Skeletal muscle satellite cell (primary cell): ENCODE measurements around the gene HAUS1.
"Not testable (repeated sequence)": the region's sequence is repeated elsewhere in the genome, so short reads cannot be mapped to it uniquely, and the experiment has no call there.

ENCODE experiments used
- H3K27me3 ChIP-seq: 2 replicates; pipeline ENCODE4 v1.7.0; 2013; ENCODE audit warnings: low read length; ENCODE audit not compliant: control insufficient read depth, insufficient read depth
- H3K36me3 ChIP-seq: 2 replicates; pipeline ENCODE4 v1.7.0; 2013; ENCODE audit warnings: mild to moderate bottlenecking, control low read depth, low read length; ENCODE audit not compliant: insufficient read depth
- H3K4me1 ChIP-seq: 2 replicates; pipeline ENCODE4 v1.7.0; 2013; ENCODE audit warnings: low read length; ENCODE audit not compliant: control insufficient read depth, insufficient read depth
- H3K4me2 ChIP-seq: 2 replicates; pipeline ENCODE4 v1.7.0; 2013; ENCODE audit warnings: mild to moderate bottlenecking, low read length
- H3K4me3 ChIP-seq: 2 replicates; pipeline ENCODE4 v1.7.0; 2013; ENCODE audit warnings: low read length
- H3K9ac ChIP-seq: 2 replicates; pipeline ENCODE4 v1.7.0; 2013; ENCODE audit warnings: mild to moderate bottlenecking, low read depth, low read length, moderate library complexity
- H3K9me3 ChIP-seq: replicated peaks from 2 replicates; pipeline ENCODE4 v1.7.0; 2013; ENCODE audit warnings: mild to moderate bottlenecking, control low read depth, low read length

Gene HAUS1

GRCh38 chr18:46070815-46071652, 33.2 kb upstream of the HAUS1 start:
- H3K4me3 ChIP-seq = peak overlapping the region; percentile 85
- peak overlapping the region; percentile 92 for H3K4me2 ChIP-seq
- no peaks in the 10 kb centered on the region for H3K36me3 ChIP-seq
- peak overlapping the region; percentile 82 for H3K9ac ChIP-seq
- no peaks in the 10 kb centered on the region for H3K9me3 ChIP-seq
- no peaks in the 10 kb centered on the region for H3K27me3 ChIP-seq
- peaks cover 18% of the 10 kb centered on the region for H3K4me1 ChIP-seq

GRCh38 chr18:46071653-46072375, 32.4 kb upstream of the HAUS1 start, which contains the start of gene PSTPIP2:
Gene PSTPIP2, minus strand, starts transcription at chr18:46072260. Its CDS starts 72 bp downstream, at chr18:46072188.
- H3K27me3 ChIP-seq = no peaks in the 10 kb centered on the region
- peaks cover 18% of the 10 kb centered on the region for H3K4me1 ChIP-seq
- no peaks in the 10 kb centered on the region for H3K9me3 ChIP-seq
- H3K4me2 ChIP-seq = peak within 1 kb of the TSS; percentile 92
- H3K36me3 ChIP-seq = no peaks in the 10 kb centered on the region
- H3K4me3 ChIP-seq = peak within 1 kb of the TSS; percentile 85
- peak within 1 kb of the TSS; percentile 82 for H3K9ac ChIP-seq

GRCh38 chr18:46072376-46072867, 31.8 kb upstream of the HAUS1 start:
- no peaks in the 10 kb centered on the region for H3K27me3 ChIP-seq
- H3K36me3 ChIP-seq = peaks cover 3% of the 10 kb centered on the region
- peak overlapping the region; percentile 82 for H3K9ac ChIP-seq
- peak overlapping the region; percentile 85 for H3K4me3 ChIP-seq
- H3K4me2 ChIP-seq = peak overlapping the region; percentile 92
- no peaks in the 10 kb centered on the region for H3K9me3 ChIP-seq
- peaks cover 18% of the 10 kb centered on the region for H3K4me1 ChIP-seq

GRCh38 chr18:46072959-46073358, 31.2 kb upstream of the HAUS1 start:
- H3K4me1 ChIP-seq = peaks cover 18% of the 10 kb centered on the region
- no peaks in the 10 kb centered on the region for H3K27me3 ChIP-seq
- H3K36me3 ChIP-seq = peaks cover 8% of the 10 kb centered on the region

GRCh38 chr18:46073474-46074331, 30.5 kb upstream of the HAUS1 start:
- Histone ChIP-seq H3K9ac (no peak overlapping the region), H3K4me2 (peak overlapping the region; percentile 13), H3K4me3 (no peak overlapping the region), H3K9me3 (no peaks in the 10 kb centered on the region), H3K36me3 (peaks cover 10% of the 10 kb centered on the region), H3K27me3 (no peaks in the 10 kb centered on the region), H3K4me1 (peaks cover 18% of the 10 kb centered on the region)

More at GRCh38 chr18:46072959-46073358, 31.2 kb upstream of the HAUS1 start:
- Histone ChIP-seq H3K9ac (no peak overlapping the region), H3K4me2 (no peak overlapping the region), H3K4me3 (no peak overlapping the region), H3K9me3 (no peaks in the 10 kb centered on the region)

GRCh38 chr18:46079336-46079735, 24.8 kb upstream of the HAUS1 start:
- Histone ChIP-seq H3K4me2 (no peak overlapping the region), H3K36me3 (peaks cover 55% of the 10 kb centered on the region), H3K4me1 (no peaks in the 10 kb centered on the region), H3K9me3 (no peaks in the 10 kb centered on the region), H3K27me3 (no peaks in the 10 kb centered on the region), H3K4me3 (no peak overlapping the region), H3K9ac (no peak overlapping the region)

GRCh38 chr18:46080156-46080555, 24.0 kb upstream of the HAUS1 start:
- Histone ChIP-seq H3K36me3 (peaks cover 62% of the 10 kb centered on the region), H3K4me2 (no peak overlapping the region), H3K27me3 (no peaks in the 10 kb centered on the region)

GRCh38 chr18:46084431-46084830, 19.8 kb upstream of the HAUS1 start:
- Histone ChIP-seq H3K4me3 (no peak overlapping the region), H3K9me3 (no peaks in the 10 kb centered on the region), H3K9ac (no peak overlapping the region), H3K36me3 (peaks cover 84% of the 10 kb centered on the region), H3K4me2 (no peak overlapping the region), H3K27me3 (no peaks in the 10 kb centered on the region), H3K4me1 (no peaks in the 10 kb centered on the region)

More at GRCh38 chr18:46080156-46080555, 24.0 kb upstream of the HAUS1 start:
- Histone ChIP-seq H3K4me1 (no peaks in the 10 kb centered on the region), H3K4me3 (no peak overlapping the region), H3K9me3 (no peaks in the 10 kb centered on the region), H3K9ac (no peak overlapping the region)

GRCh38 chr18:46088501-46088900, 15.7 kb upstream of the HAUS1 start:
- not testable (repeated sequence) for H3K4me2 ChIP-seq, H3K9me3 ChIP-seq, H3K4me3 ChIP-seq

GRCh38 chr18:46095532-46095931, 8.7 kb upstream of the HAUS1 start:
- Histone ChIP-seq H3K9me3 (no peaks in the 10 kb centered on the region), H3K9ac (no peak overlapping the region), H3K27me3 (no peaks in the 10 kb centered on the region), H3K4me1 (peaks cover 9% of the 10 kb centered on the region), H3K4me2 (peak overlapping the region; percentile 87), H3K36me3 (peaks cover 28% of the 10 kb centered on the region), H3K4me3 (no peak overlapping the region)

More at GRCh38 chr18:46088501-46088900, 15.7 kb upstream of the HAUS1 start:
- not testable (repeated sequence) for H3K27me3 ChIP-seq, H3K4me1 ChIP-seq, H3K9ac ChIP-seq
- peaks cover 82% of the 10 kb centered on the region for H3K36me3 ChIP-seq
